NCI-H1436 treated with DMSO at 0.1 percent for 48 hours (cell line): Measurements from ENCODE around the gene LYZL4.

Experiments used
- DNase-seq: peaks from one replicate; lab custom pipeline; 2025; lab: John Stamatoyannopoulos, UW

The LYZL4 gene

GRCh38 chr3:42371776-42372175 is 38.6 kb downstream of the LYZL4 start:
- no peak for DNase-seq

GRCh38 chr3:42369832-42370231 is 40.6 kb downstream of the LYZL4 start:
- no peak for DNase-seq

GRCh38 chr3:42369304-42369703 is 41.1 kb downstream of the LYZL4 start:
- no peak for DNase-seq

- no peak for DNase-seq
Measured at GRCh38 chr3:42368861-42369260, 41.5 kb downstream of the LYZL4 start.

GRCh38 chr3:42367903-42368302 is 42.5 kb downstream of the LYZL4 start:
- no peak for DNase-seq

- no peak for DNase-seq
Measured at GRCh38 chr3:42366550-42366949, 43.9 kb downstream of the LYZL4 start.

GRCh38 chr3:42357335-42357734 is 53.1 kb downstream of the LYZL4 start:
- no peak for DNase-seq

- DNase-seq = no peak
Measured at GRCh38 chr3:42355612-42356011, 54.8 kb downstream of the LYZL4 start.

- DNase-seq = no peak
Measured at GRCh38 chr3:42353631-42354030, 56.8 kb downstream of the LYZL4 start.

- no peak for DNase-seq
Measured at GRCh38 chr3:42351207-42351606, 59.2 kb downstream of the LYZL4 start.

GRCh38 chr3:42349765-42350594 is 60.4 kb downstream of the LYZL4 start:
- no peak for DNase-seq

- DNase-seq = no peak
Measured at GRCh38 chr3:42347928-42348327, 62.5 kb downstream of the LYZL4 start.
